ENCODE results near the gene NAP1L1. TPM values are rescaled to one million over a fixed set of nuclear protein-coding genes. Genes with fewer than 3 reads are reported as not detected.
A peak's percentile ranks its signal among the peaks of the same experiment; 100 is the strongest.

Gene NAP1L1
- total RNA-seq, 1 donor from 2014 or later, result 429 TPM

GRCh38 chr12:76028571-76029277 lies 55.8 kb downstream of the NAP1L1 start:
- H3K36me3 ChIP-seq, result no peaks in the 10 kb centered on the region
- peaks cover 22% of the 10 kb centered on the region for H3K4me1 ChIP-seq
- intact Hi-C loops (cut with DNase I), result no loop called here
- peak overlapping the region; percentile 80 for H3K4me3 ChIP-seq
- ATAC-seq, result no peak
- peak overlapping the region; percentile 97 for H3K27ac ChIP-seq
- H3K9me3 ChIP-seq, result no peaks in the 10 kb centered on the region
- H3K27me3 ChIP-seq (ENCODE audit: low read depth), result no peaks in the 10 kb centered on the region
- no peak for DNase-seq
- TF ChIP-seq CTCF (IDR thresholded peaks at IDR 0.05), result no peak

- ATAC-seq (no peak), DNase-seq (no peak)
- H3K27me3 ChIP-seq (ENCODE audit: low read depth), result no peaks in the 10 kb centered on the region
- intact Hi-C loops (cut with DNase I), result no loop called here
- peak overlapping the region; percentile 27 for H3K27ac ChIP-seq
- no peaks in the 10 kb centered on the region for H3K36me3 ChIP-seq
- no peaks in the 10 kb centered on the region for H3K9me3 ChIP-seq
- no peak overlapping the region for H3K4me3 ChIP-seq
- peaks cover 10% of the 10 kb centered on the region for H3K4me1 ChIP-seq
- no peak for TF ChIP-seq CTCF (IDR thresholded peaks at IDR 0.05)
These were observed 57.8 kb downstream of the NAP1L1 start for GRCh38 chr12:76026643-76027063.

- no peaks in the 10 kb centered on the region for H3K36me3 ChIP-seq
- peak overlapping the region; percentile 27 for H3K27ac ChIP-seq
- H3K27me3 ChIP-seq (ENCODE audit: low read depth), result no peaks in the 10 kb centered on the region
- intact Hi-C loops (cut with DNase I), result no loop called here
- ATAC-seq (no peak), DNase-seq (no peak)
- no peak overlapping the region for H3K4me3 ChIP-seq
- TF ChIP-seq CTCF (IDR thresholded peaks at IDR 0.05), result no peak
- H3K9me3 ChIP-seq, result no peaks in the 10 kb centered on the region
- peaks cover 17% of the 10 kb centered on the region for H3K4me1 ChIP-seq
These were observed 58.6 kb downstream of the NAP1L1 start for GRCh38 chr12:76025601-76026575.

GRCh38 chr12:76024942-76025600 lies 59.4 kb downstream of the NAP1L1 start:
- no peak for ATAC-seq
- no peak for TF ChIP-seq CTCF (IDR thresholded peaks at IDR 0.05)
- H3K27ac ChIP-seq, result no peak overlapping the region
- no peaks in the 10 kb centered on the region for H3K9me3 ChIP-seq
- no peak overlapping the region for H3K4me3 ChIP-seq
- no peak for DNase-seq
- intact Hi-C loops (cut with DNase I), result no loop called here
- peaks cover 25% of the 10 kb centered on the region for H3K4me1 ChIP-seq
- H3K36me3 ChIP-seq, result no peaks in the 10 kb centered on the region
- H3K27me3 ChIP-seq (ENCODE audit: low read depth), result no peaks in the 10 kb centered on the region

GRCh38 chr12:76024102-76024781 lies 60.2 kb downstream of the NAP1L1 start:
- H3K36me3 ChIP-seq, result no peaks in the 10 kb centered on the region
- no peak for TF ChIP-seq CTCF (IDR thresholded peaks at IDR 0.05)
- H3K27me3 ChIP-seq (ENCODE audit: low read depth), result no peaks in the 10 kb centered on the region
- no peak for ATAC-seq
- no peak overlapping the region for H3K4me3 ChIP-seq
- peaks cover 23% of the 10 kb centered on the region for H3K4me1 ChIP-seq
- intact Hi-C loops (cut with DNase I), result no loop called here
- no peak for DNase-seq
- H3K27ac ChIP-seq, result no peak overlapping the region
- no peaks in the 10 kb centered on the region for H3K9me3 ChIP-seq

All from lower lobe of right lung (tissue), 2 donors.